OCI-LY7 (cell line): ENCODE measurements around the gene C11orf97.

Source experiments
- CTCF ChIP-seq: fragments of 200-600 bp; sonication (generic); conservative IDR thresholded peaks from 2 replicates; pipeline ENCODE4 v1.5.1; 2014; ENCODE audit warnings: mild to moderate bottlenecking, antibody characterized with exemption, low read length, moderate library complexity, mixed read lengths
- EZH2phosphoT487 ChIP-seq: fragments of 200-600 bp; sonication (generic); IDR thresholded peaks from 2 replicates; pipeline ENCODE4 v1.6.1; 2018; ENCODE audit warnings: low read depth, borderline replicate concordance, mild to moderate bottlenecking, mixed run types, antibody characterized with exemption, low read length, moderate library complexity, mixed read lengths

- no peak for TF ChIP-seq CTCF
- TF ChIP-seq EZH2phosphoT487, result no peak
Observed at GRCh38 chr11:94576306-94576705, 64.0 kb downstream of the C11orf97 start.
